Stimulated activated CD4-positive, alpha-beta T cell treated with anti-CD3 and anti-CD28 coated beads, TNF-alpha, amount 100 ng/mL, for 4 hours (primary cell): Measurements from ENCODE around the gene NID2.

Experiments used
- DNase-seq, 3 experiments: peaks; one replicate each; pipeline ENCODE4 v3.0.0-alpha.2; 2020; ENCODE audit warnings: low read depth in 3 of 3

Gene NID2

DNA sequence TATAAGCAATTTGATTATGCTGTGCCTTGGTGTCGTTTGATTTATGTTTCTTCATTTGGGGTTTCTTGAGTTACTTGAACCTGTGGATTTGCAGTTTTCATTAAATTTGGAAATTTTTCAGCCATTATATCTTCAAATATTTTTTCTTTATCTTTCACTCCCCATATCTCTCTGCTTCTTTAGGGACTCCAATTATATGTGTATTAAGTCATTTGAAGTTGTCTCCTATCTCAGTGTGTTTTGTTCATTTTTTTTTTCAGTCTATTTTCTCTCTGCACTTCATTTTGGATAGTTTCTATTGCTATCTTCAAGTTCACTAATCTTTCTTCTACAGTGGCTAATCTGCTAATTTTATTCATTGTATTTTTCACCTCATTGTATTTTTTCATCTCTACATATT lies 108.9 kb downstream of the NID2 start:
- DNase-seq: no peak

DNA sequence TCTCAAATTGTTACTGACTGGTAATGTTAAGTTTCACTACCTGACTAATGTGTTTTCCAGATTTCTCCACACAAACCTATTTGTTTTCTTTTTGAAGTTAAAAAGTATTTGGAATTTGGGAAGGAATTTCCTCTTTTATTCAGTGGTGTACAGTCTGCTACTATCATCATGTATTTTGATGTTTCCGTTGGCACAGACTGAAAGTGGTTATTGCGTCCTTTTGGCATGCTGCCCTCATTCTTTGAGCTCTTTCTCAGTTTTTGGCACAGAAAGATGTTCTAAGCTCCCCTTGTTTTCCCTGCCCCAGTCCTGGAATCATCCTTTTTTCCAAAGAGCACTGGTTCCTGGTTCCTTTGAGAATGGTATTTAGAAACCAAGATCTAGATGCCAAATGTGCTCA lies 110.9 kb downstream of the NID2 start:
- DNase-seq: no peak
